HCT116 (cell line): Measurements from ENCODE around the gene CLDN10.

Source experiments
- EZH2 ChIP-seq: fragments of 200-600 bp; sonication (generic); IDR thresholded peaks from 2 replicates; pipeline ENCODE4 v1.6.1; 2017; ENCODE audit warnings: antibody characterized with exemption, mixed run types
- POLR2A ChIP-seq: IDR thresholded peaks from 2 replicates; pipeline ENCODE4 v1.7.0; 2011; ENCODE audit warnings: borderline replicate concordance; ENCODE audit not compliant: insufficient read depth, insufficient read length; ENCODE audit errors: extremely low read depth
- POLR2AphosphoS5 ChIP-seq: IDR thresholded peaks from 2 replicates; pipeline ENCODE4 v1.6.1; 2011; ENCODE audit warnings: mild to moderate bottlenecking, low read depth, low read length, moderate library complexity
- SP1 ChIP-seq: IDR thresholded peaks from 2 replicates; pipeline ENCODE4 v1.6.1; 2012; ENCODE audit warnings: low read depth
- TF ChIP-seq, protein P1 (sequence below), 3 experiments: fragments of 200-600 bp in 1 of 3; sonication (generic) in 1 of 3; IDR thresholded peaks in 2 of 3; conservative IDR thresholded peaks in 1 of 3; 2 replicates each; pipeline ENCODE4 v1.5.1; 2012 to 2017; ENCODE audit warnings: low read depth in 2 of 3, low read length in 2 of 3, antibody characterized with exemption in 1 of 3, borderline replicate concordance in 1 of 3, control low read depth in 1 of 3, mild to moderate bottlenecking in 1 of 3, mixed read lengths in 1 of 3, mixed run types in 1 of 3, moderate library complexity in 1 of 3; ENCODE audit not compliant: insufficient read depth in 1 of 3
- TF ChIP-seq, protein P2 (sequence below): IDR thresholded peaks from 2 replicates; pipeline ENCODE4 v1.6.1; 2012

DNA sequence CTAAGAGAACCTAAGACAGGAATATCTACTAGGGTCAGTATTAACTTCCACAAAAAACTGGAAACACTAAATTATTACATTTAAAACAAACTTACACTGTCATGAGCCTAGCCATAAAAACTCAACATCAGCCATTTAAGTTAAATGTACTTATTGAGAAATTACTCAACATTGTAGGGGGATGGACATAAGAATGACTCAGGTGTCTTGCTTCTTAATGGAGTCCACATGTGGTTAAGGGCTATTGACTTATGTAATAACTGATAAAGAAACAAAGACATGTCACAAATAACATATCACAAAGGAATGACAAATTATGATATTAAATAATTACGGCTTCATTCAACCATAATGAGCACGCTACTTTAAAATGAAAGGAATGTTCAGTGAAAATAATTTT lies 36.2 kb downstream of the CLDN10 start:
- TF ChIP-seq EZH2 (no peak), POLR2A (no peak), POLR2AphosphoS5 (no peak), SP1 (no peak)
- TF ChIP-seq, protein P1, sequence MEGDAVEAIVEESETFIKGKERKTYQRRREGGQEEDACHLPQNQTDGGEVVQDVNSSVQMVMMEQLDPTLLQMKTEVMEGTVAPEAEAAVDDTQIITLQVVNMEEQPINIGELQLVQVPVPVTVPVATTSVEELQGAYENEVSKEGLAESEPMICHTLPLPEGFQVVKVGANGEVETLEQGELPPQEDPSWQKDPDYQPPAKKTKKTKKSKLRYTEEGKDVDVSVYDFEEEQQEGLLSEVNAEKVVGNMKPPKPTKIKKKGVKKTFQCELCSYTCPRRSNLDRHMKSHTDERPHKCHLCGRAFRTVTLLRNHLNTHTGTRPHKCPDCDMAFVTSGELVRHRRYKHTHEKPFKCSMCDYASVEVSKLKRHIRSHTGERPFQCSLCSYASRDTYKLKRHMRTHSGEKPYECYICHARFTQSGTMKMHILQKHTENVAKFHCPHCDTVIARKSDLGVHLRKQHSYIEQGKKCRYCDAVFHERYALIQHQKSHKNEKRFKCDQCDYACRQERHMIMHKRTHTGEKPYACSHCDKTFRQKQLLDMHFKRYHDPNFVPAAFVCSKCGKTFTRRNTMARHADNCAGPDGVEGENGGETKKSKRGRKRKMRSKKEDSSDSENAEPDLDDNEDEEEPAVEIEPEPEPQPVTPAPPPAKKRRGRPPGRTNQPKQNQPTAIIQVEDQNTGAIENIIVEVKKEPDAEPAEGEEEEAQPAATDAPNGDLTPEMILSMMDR (IDR thresholded peaks at IDR 0.05 in 2 of 3, conservative IDR thresholded peaks at IDR 0.05 in 1 of 3; ENCODE audit: borderline replicate concordance in 1 of 3, insufficient read depth in 1 of 3, low read depth in 2 of 3, low read length in 2 of 3) = no peak
- TF ChIP-seq, protein P2, sequence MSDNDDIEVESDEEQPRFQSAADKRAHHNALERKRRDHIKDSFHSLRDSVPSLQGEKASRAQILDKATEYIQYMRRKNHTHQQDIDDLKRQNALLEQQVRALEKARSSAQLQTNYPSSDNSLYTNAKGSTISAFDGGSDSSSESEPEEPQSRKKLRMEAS = no peak
